ENCODE measurements around the gene FEM1B.

Gene FEM1B

GRCh38 chr15:68302729-68303128, 25.2 kb downstream of the FEM1B start:
- DNase-seq (ENCODE audit: low read depth, low spot score), result no peak

GRCh38 chr15:68303134-68303533, 25.6 kb downstream of the FEM1B start:
- DNase-seq (ENCODE audit: low read depth, low spot score), result no peak
- H3K4me3 ChIP-seq (ENCODE audit: low read length), result no peak overlapping the region

More at GRCh38 chr15:68302729-68303128, 25.2 kb downstream of the FEM1B start:
- no peak overlapping the region for H3K4me3 ChIP-seq (ENCODE audit: low read length)

- DNase-seq (ENCODE audit: low read depth, low spot score), result no peak
- H3K4me3 ChIP-seq (ENCODE audit: low read length), result no peak overlapping the region
Measured at GRCh38 chr15:68303560-68304436, 26.3 kb downstream of the FEM1B start.

- no peak for DNase-seq (ENCODE audit: low read depth, low spot score)
- no peak overlapping the region for H3K4me3 ChIP-seq (ENCODE audit: low read length)
Measured at GRCh38 chr15:68304589-68305337, 27.2 kb downstream of the FEM1B start.

- no peak overlapping the region for H3K4me3 ChIP-seq (ENCODE audit: low read length)
- no peak for DNase-seq (ENCODE audit: low read depth, low spot score)
Measured at GRCh38 chr15:68305420-68305871, 27.9 kb downstream of the FEM1B start.

- no peak overlapping the region for H3K4me3 ChIP-seq (ENCODE audit: low read length)
- DNase-seq (ENCODE audit: low read depth, low spot score), result no peak
Measured at GRCh38 chr15:68307131-68307928, 29.8 kb downstream of the FEM1B start.

- no peak overlapping the region for H3K4me3 ChIP-seq (ENCODE audit: low read length)
- no peak for DNase-seq (ENCODE audit: low read depth, low spot score)
Measured at GRCh38 chr15:68309024-68309423, 31.5 kb downstream of the FEM1B start.

GRCh38 chr15:68310178-68310803, 32.7 kb downstream of the FEM1B start:
- H3K4me3 ChIP-seq (ENCODE audit: low read length), result no peak overlapping the region
- no peak for DNase-seq (ENCODE audit: low read depth, low spot score)

GRCh38 chr15:68310804-68311463, 33.4 kb downstream of the FEM1B start:
- no peak overlapping the region for H3K4me3 ChIP-seq (ENCODE audit: low read length)
- no peak for DNase-seq (ENCODE audit: low read depth, low spot score)

GRCh38 chr15:68311464-68311835, 33.9 kb downstream of the FEM1B start:
- DNase-seq (ENCODE audit: low read depth, low spot score), result no peak
- H3K4me3 ChIP-seq (ENCODE audit: low read length), result no peak overlapping the region

GRCh38 chr15:68311859-68312557, 34.5 kb downstream of the FEM1B start:
- no peak for DNase-seq (ENCODE audit: low read depth, low spot score)
- H3K4me3 ChIP-seq (ENCODE audit: low read length), result no peak overlapping the region

GRCh38 chr15:68312701-68313204, 35.2 kb downstream of the FEM1B start:
- no peak overlapping the region for H3K4me3 ChIP-seq (ENCODE audit: low read length)
- no peak for DNase-seq (ENCODE audit: low read depth, low spot score)

GRCh38 chr15:68313501-68314410, 36.2 kb downstream of the FEM1B start:
- no peak for DNase-seq (ENCODE audit: low read depth, low spot score)
- no peak overlapping the region for H3K4me3 ChIP-seq (ENCODE audit: low read length)

GRCh38 chr15:68314563-68314962, 37.0 kb downstream of the FEM1B start:
- no peak for DNase-seq (ENCODE audit: low read depth, low spot score)
- no peak overlapping the region for H3K4me3 ChIP-seq (ENCODE audit: low read length)

GRCh38 chr15:68315035-68315434, 37.5 kb downstream of the FEM1B start:
- H3K4me3 ChIP-seq (ENCODE audit: low read length), result no peak overlapping the region
- DNase-seq (ENCODE audit: low read depth, low spot score), result no peak

- DNase-seq (ENCODE audit: low read depth, low spot score), result no peak
- no peak overlapping the region for H3K4me3 ChIP-seq (ENCODE audit: low read length)
Measured at GRCh38 chr15:68315495-68316031, 38.0 kb downstream of the FEM1B start.
